GM12865 (cell line): ENCODE measurements around the gene CYP1A1.

Experiments used
- DNase-seq: peaks from one replicate; pipeline ENCODE4 v3.0.0; 2010; ENCODE audit warnings: low read depth
- H3K4me3 ChIP-seq: 2 replicates; pipeline ENCODE4 v1.5.1; 2011; ENCODE audit warnings: mild to moderate bottlenecking, low read depth, low read length, control low read depth
- CTCF ChIP-seq: IDR thresholded peaks from 2 replicates; pipeline ENCODE4 v1.5.1; 2011; ENCODE audit warnings: low read length, control low read depth, low read depth, inconsistent platforms; ENCODE audit not compliant: insufficient read depth; ENCODE audit errors: missing control alignments

CYP1A1 gene

DNA sequence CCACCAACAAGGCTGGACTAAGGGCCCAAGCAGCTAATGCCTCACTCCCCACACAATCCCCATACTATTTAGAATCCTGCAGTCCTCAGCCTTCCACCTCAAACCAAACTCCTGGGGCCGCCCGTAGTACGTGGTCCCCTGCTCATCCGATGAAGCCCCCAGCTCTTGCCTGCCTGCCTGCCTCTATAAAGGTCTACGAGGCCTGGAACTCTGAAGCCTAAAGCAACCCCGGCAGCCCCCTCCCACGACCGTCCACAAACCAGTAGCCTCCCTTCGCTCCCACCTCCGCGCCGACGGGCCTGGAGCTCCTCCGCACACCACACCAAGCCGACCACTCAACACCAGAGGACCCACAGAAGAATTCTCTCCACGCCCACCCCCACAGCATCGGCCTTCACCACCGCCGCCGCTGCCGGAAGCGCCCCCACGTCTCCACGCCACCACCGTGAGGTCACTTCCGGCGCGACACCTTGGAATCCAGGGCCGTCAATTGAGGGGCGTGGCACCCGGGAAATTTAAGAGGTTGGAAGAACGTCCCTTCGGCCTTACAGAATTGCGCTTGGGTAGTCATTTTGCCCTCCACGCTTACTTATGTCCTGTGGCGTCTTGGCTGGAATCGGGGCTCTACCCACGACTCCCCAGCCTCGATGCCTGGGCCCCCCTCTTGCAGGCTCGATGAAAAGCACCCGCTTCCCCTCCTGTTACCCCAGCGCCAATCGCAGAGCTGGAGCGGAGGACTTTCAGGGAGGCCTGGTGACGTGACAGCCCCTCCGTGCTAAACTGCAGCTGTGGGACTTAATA is 29.5 kb downstream of the CYP1A1 start, which contains the start of gene EDC3:
TSS of gene EDC3 (minus strand) at position 428 of the 801 bp plus-strand sequence. CDS start 20,900 bp downstream, outside the sequence.
- DNase-seq, result peak; percentile 84
- TF ChIP-seq CTCF, result no peak
- H3K4me3 ChIP-seq, result peak within 1 kb of the TSS; percentile 74

DNA sequence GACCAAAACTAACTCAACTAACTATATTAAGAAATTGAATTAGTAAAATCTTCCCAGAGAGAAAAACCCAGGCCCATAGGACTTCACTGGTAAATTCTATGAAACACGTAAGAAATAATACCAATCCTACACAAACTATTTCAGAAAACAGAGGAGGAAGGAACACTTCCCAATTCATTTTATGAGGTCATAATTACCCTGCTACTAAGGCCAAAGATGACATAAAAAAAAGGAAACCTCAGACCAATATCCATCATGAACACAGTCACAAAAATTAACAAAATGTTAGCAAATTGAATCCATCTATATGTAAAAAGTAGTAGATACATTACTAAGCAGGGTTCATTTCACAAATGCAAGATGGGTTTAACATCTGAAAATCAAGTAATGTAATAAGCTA is 33.0 kb downstream of the CYP1A1 start:
- no peak for TF ChIP-seq CTCF
- H3K4me3 ChIP-seq, result no peak overlapping the region
- DNase-seq, result no peak

DNA sequence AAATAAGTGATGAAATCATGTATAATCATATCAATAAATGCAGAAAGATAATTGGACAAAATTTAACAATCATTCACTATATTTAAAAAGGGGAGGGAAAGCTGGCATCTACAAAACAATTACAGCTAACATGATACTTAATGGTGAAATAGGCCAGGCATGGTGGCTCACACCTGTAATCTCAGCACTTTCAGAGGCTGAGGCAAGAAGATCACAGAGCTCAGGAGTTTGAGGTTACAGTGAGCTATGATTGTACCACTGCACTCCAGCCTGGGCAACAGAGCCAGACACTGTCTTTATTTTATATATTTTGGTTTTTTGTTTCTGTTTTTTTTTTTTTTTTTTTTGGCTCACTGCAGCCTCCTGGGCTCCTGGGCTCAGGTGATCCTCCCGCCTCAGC is 41.6 kb downstream of the CYP1A1 start:
- H3K4me3 ChIP-seq, result no peak overlapping the region
- no peak for TF ChIP-seq CTCF
- no peak for DNase-seq

GRCh38 chr15:74682954-74683353 is 42.4 kb downstream of the CYP1A1 start:
- no peak overlapping the region for H3K4me3 ChIP-seq
- no peak for DNase-seq
- TF ChIP-seq CTCF, result no peak

DNA sequence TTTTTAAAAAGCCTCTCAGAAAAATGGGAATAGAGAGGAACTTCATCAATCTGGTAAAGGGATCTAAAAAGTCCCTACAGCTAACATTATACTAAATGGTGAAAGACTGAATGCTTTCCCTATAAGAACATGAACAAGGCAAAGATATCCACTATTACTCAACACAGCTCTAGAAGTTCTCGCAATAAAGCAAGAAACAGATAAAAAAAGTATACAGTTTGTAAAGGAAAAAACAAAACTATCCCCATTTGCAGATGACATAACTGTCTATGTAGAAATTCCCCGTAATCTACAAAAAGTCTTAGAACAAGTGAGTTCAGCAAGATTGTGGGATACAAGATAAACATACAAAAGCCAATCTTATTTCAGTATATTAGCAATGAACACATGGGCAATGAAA is 44.9 kb downstream of the CYP1A1 start:
- H3K4me3 ChIP-seq, result no peak overlapping the region
- no peak for TF ChIP-seq CTCF

GRCh38 chr15:74676801-74677200 is 48.5 kb downstream of the CYP1A1 start:
- no peak overlapping the region for H3K4me3 ChIP-seq
- no peak for DNase-seq
- no peak for TF ChIP-seq CTCF

More for the DNA sequence above, 44.9 kb downstream of the CYP1A1 start:
- no peak for DNase-seq

GRCh38 chr15:74674161-74674560 is 51.2 kb downstream of the CYP1A1 start:
- DNase-seq, result no peak
- no peak for TF ChIP-seq CTCF
- no peak overlapping the region for H3K4me3 ChIP-seq
